Peyer's patch (tissue), 4 donors: Measurements from ENCODE around the gene CDC42BPA. TPM values are rescaled to one million over a fixed set of nuclear protein-coding genes. Genes with fewer than 3 reads are reported as not detected.

ENCODE experiments used
- DNase-seq, 3 donors: peaks; one replicate each; pipeline ENCODE4 v3.0.0-alpha.2; 2017 to 2019
- H3K27ac ChIP-seq, 4 donors: fragments of 200-600 bp; sonication (generic); one replicate each; pipeline ENCODE4 v1.5.1; 2016 to 2019
- H3K27me3 ChIP-seq, 2 donors: fragments of 200-600 bp; sonication (generic); one replicate each; pipeline ENCODE4 v1.5.1; 2019
- H3K36me3 ChIP-seq, 3 donors: fragments of 200-600 bp; sonication (generic); one replicate each; pipeline ENCODE4 v1.5.1; 2016 to 2019
- H3K4me1 ChIP-seq, 4 donors: fragments of 200-600 bp; sonication (generic); one replicate each; pipeline ENCODE4 v1.5.1; 2016 to 2019
- H3K4me3 ChIP-seq, 4 donors: fragments of 200-600 bp; sonication (generic); 1 replicate in 3 of 4; 2 replicates in 1 of 4; pipeline ENCODE4 v1.5.1; 2016 to 2019; ENCODE audit warnings: mild to moderate bottlenecking in 1 of 4
- H3K9me3 ChIP-seq, 4 donors: fragments of 200-600 bp; sonication (generic); one replicate each; pipeline ENCODE4 v1.5.1; 2016 to 2019; ENCODE audit warnings: mild to moderate bottlenecking in 1 of 4
- POLR2A ChIP-seq, 2 donors: fragments of 450-650 bp; IDR thresholded peaks; one replicate each; pipeline ENCODE4 v1.5.1; 2017; ENCODE audit warnings: antibody characterized with exemption in 2 of 2, mild to moderate bottlenecking in 2 of 2, moderate library complexity in 2 of 2
- total RNA-seq, 4 donors: library from RNA; depleted of rRNA; stranded (reverse); fragments of >200 nt; gene quantifications; one replicate each; pipeline ENCODE4 v1.1.0, GENCODE V29; 2016
- TF ChIP-seq, protein P1 (sequence below), 6 experiments: fragments of 450-650 bp in 4 of 6; fragments of 200-600 bp in 2 of 6; sonication (generic) in 1 of 6; IDR thresholded peaks; one replicate each; pipeline ENCODE4 v1.5.1; 2017 to 2019; ENCODE audit warnings: antibody characterized with exemption in 6 of 6, mild to moderate bottlenecking in 3 of 6, moderate library complexity in 1 of 6

Gene CDC42BPA
- total RNA-seq, 4 donors from 2014 or later = 49.3 to 107 (median 53.9) TPM

DNA sequence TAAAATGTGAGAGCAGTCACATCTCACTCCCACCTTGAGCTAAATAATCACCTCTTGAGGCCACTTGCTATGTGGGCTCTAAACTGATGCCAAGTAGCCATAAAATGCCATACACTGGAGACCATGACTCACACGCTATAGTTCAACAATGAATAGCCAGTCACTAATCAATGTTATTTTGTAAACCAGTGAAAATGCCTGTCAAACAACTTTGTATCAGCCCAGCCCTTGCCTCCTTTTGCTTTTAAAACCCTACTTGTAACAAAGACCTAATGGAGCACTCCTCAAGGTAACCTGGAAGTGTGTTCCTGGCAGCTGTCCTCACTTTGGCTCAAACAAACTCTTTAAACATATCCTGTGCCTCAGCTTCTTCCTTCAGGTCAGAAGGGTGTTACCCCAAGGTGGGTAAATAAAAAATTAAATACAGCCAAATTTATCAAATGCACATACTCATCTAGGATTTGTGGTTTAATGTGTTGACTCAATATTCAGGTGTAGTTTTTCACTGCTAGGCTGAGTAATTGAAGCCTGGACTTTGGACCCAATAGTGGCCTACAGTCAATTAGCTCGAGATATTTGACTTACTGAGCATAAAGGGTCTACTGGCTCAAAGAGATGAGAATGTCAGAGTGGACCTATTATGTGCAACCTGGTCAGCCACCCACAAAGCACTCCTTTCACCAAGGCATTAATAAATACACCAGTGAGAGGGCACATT lies 223.9 kb downstream of the CDC42BPA start:
- Histone ChIP-seq H3K27me3 (no peaks in the 10 kb centered on the region), H3K27ac (peak overlapping the region in 2 of 4 donors; percentile 43 to 85), H3K36me3 (peaks cover 0 to 18% (median 0%) of the 10 kb centered on the region in 3 donors), H3K4me3 (no peak overlapping the region), H3K9me3 (no peaks in the 10 kb centered on the region), H3K4me1 (no peaks in the 10 kb centered on the region)
- no peak for TF ChIP-seq POLR2A (IDR thresholded peaks at IDR 0.05)
- TF ChIP-seq, protein P1, sequence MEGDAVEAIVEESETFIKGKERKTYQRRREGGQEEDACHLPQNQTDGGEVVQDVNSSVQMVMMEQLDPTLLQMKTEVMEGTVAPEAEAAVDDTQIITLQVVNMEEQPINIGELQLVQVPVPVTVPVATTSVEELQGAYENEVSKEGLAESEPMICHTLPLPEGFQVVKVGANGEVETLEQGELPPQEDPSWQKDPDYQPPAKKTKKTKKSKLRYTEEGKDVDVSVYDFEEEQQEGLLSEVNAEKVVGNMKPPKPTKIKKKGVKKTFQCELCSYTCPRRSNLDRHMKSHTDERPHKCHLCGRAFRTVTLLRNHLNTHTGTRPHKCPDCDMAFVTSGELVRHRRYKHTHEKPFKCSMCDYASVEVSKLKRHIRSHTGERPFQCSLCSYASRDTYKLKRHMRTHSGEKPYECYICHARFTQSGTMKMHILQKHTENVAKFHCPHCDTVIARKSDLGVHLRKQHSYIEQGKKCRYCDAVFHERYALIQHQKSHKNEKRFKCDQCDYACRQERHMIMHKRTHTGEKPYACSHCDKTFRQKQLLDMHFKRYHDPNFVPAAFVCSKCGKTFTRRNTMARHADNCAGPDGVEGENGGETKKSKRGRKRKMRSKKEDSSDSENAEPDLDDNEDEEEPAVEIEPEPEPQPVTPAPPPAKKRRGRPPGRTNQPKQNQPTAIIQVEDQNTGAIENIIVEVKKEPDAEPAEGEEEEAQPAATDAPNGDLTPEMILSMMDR (IDR thresholded peaks at IDR 0.05) = no peak
- DNase-seq = peak in 1 of 3 donors; percentile 69

- H3K4me1 ChIP-seq = no peaks in the 10 kb centered on the region
- no peak for TF ChIP-seq POLR2A (IDR thresholded peaks at IDR 0.05)
- TF ChIP-seq, protein P1 (IDR thresholded peaks at IDR 0.05) = no peak
- H3K4me3 ChIP-seq = no peak overlapping the region
- H3K27me3 ChIP-seq = no peaks in the 10 kb centered on the region
- H3K36me3 ChIP-seq = peaks cover 0 to 21% (median 0%) of the 10 kb centered on the region in 3 donors
- no peak overlapping the region for H3K27ac ChIP-seq
- no peak for DNase-seq
- no peaks in the 10 kb centered on the region for H3K9me3 ChIP-seq
Observed at GRCh38 chr1:227093309-227093708, 225.0 kb downstream of the CDC42BPA start.

DNA sequence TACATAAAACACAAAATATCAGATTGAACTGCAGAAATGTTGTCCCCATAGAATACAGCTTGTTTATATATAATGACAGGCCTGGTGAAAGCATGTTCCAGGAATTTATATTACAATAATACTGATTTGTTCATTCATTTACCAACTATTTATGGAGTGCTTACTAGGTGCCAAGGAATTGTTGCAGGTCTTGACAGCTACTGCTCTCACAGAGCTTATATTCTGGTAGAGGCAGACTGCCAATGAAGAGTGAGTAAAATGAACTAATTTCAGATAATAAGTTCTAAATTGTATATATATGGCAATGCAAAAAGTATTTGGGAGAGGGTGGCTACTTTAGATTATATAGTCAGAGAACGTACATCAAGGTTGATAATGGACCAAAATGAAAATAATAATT lies 226.2 kb downstream of the CDC42BPA start:
- no peaks in the 10 kb centered on the region for H3K27me3 ChIP-seq
- DNase-seq = no peak
- H3K36me3 ChIP-seq = peaks cover 0 to 21% (median 0%) of the 10 kb centered on the region in 3 donors
- no peak overlapping the region for H3K4me3 ChIP-seq
- H3K4me1 ChIP-seq = no peaks in the 10 kb centered on the region
- no peaks in the 10 kb centered on the region for H3K9me3 ChIP-seq
- no peak overlapping the region for H3K27ac ChIP-seq
- TF ChIP-seq, protein P1 (IDR thresholded peaks at IDR 0.05) = no peak

GRCh38 chr1:227086636-227087035 lies 231.7 kb downstream of the CDC42BPA start:
- TF ChIP-seq, protein P1 (IDR thresholded peaks at IDR 0.05) = no peak
- TF ChIP-seq POLR2A (IDR thresholded peaks at IDR 0.05) = no peak

DNA sequence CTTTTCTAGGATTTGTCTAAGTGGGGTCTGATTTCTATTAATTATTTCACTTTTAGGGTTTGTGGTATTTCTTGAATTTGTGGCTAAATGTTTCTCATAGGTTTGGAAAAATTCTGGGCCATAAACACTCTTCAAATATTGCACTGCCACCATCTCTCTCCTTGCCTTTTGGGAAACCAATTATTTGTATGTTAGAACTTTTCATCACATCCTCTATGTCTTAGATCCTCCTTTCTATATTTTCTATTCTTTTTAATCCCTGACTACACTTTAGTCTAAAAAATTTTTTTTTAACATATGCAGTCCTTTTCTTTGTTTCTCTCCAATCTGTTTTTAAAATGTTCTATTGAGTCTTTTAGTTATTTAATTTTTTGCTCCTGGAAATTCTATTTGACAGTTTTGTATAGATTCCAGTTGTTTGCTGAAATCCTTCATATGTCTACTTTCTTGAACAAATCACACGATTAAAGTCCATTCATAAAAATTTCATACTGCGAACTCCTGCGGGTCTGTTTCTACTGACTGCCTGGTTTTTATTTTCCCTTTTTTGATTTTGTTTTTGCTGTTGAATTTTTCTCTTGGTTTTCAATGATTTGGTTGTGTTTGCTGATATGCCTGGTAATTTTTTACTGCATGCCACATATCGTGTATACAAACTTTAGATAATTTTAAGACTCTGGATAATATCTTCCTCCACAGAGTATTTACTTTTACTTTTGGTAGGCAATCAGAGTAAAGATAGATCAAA lies 235.1 kb downstream of the CDC42BPA start:
- no peaks in the 10 kb centered on the region for H3K9me3 ChIP-seq
- no peak for DNase-seq
- TF ChIP-seq, protein P1 (IDR thresholded peaks at IDR 0.05) = no peak
- TF ChIP-seq POLR2A (IDR thresholded peaks at IDR 0.05) = no peak
- no peaks in the 10 kb centered on the region for H3K36me3 ChIP-seq
- H3K4me3 ChIP-seq = no peak overlapping the region
- no peak overlapping the region for H3K27ac ChIP-seq
- no peaks in the 10 kb centered on the region for H3K27me3 ChIP-seq
- H3K4me1 ChIP-seq = no peaks in the 10 kb centered on the region

More at GRCh38 chr1:227086636-227087035, 231.7 kb downstream of the CDC42BPA start:
- H3K4me3 ChIP-seq = no peak overlapping the region
- H3K36me3 ChIP-seq = peaks cover 0 to 21% (median 0%) of the 10 kb centered on the region in 3 donors
- H3K9me3 ChIP-seq = no peaks in the 10 kb centered on the region
- H3K27me3 ChIP-seq = no peaks in the 10 kb centered on the region
- DNase-seq = no peak
- no peak overlapping the region for H3K27ac ChIP-seq
- no peaks in the 10 kb centered on the region for H3K4me1 ChIP-seq
